HG02798 (cell line): ENCODE data around the gene GPATCH8.

ENCODE experiments used
- ATAC-seq: cut with Tn5 transposase; IDR thresholded peaks from one replicate; pipeline ENCODE4 v1.9.1; 2021; ENCODE audit warnings: mild to moderate bottlenecking; ENCODE audit not compliant: unreplicated experiment, poor library complexity

GPATCH8 gene

GRCh38 chr17:44465897-44466296 lies 37.3 kb downstream of the GPATCH8 start:
- no peak for ATAC-seq

GRCh38 chr17:44465276-44465675 lies 37.9 kb downstream of the GPATCH8 start:
- no peak for ATAC-seq

- ATAC-seq, result no peak
Measured at GRCh38 chr17:44464037-44464436, 39.2 kb downstream of the GPATCH8 start.

GRCh38 chr17:44451832-44452231 lies 51.4 kb downstream of the GPATCH8 start:
- ATAC-seq, result no peak

GRCh38 chr17:44451016-44451627 lies 52.1 kb downstream of the GPATCH8 start:
- ATAC-seq, result no peak

GRCh38 chr17:44448412-44448811 lies 54.8 kb downstream of the GPATCH8 start:
- no peak for ATAC-seq

GRCh38 chr17:44444735-44445105 lies 58.5 kb downstream of the GPATCH8 start:
- no peak for ATAC-seq

GRCh38 chr17:44442806-44443205 lies 60.4 kb downstream of the GPATCH8 start:
- no peak for ATAC-seq

- ATAC-seq, result no peak
Measured at GRCh38 chr17:44439168-44439567, 64.0 kb downstream of the GPATCH8 start.

GRCh38 chr17:44438636-44439035 lies 64.6 kb downstream of the GPATCH8 start:
- no peak for ATAC-seq

GRCh38 chr17:44436336-44436735 lies 66.9 kb downstream of the GPATCH8 start:
- no peak for ATAC-seq

- no peak for ATAC-seq
Measured at GRCh38 chr17:44432254-44433157, 70.7 kb downstream of the GPATCH8 start.

GRCh38 chr17:44424828-44425461 lies 78.3 kb downstream of the GPATCH8 start:
- no peak for ATAC-seq

- ATAC-seq, result no peak
Measured at GRCh38 chr17:44417553-44417952, 85.7 kb downstream of the GPATCH8 start.

GRCh38 chr17:44416558-44417289 lies 86.5 kb downstream of the GPATCH8 start:
- no peak for ATAC-seq

- ATAC-seq, result no peak
Measured at GRCh38 chr17:44414394-44415155, 88.6 kb downstream of the GPATCH8 start.

GRCh38 chr17:44409309-44410028 lies 93.7 kb downstream of the GPATCH8 start:
- no peak for ATAC-seq

- ATAC-seq, result no peak
Measured at GRCh38 chr17:44408786-44409185, 94.4 kb downstream of the GPATCH8 start.

- ATAC-seq, result no peak
Measured at GRCh38 chr17:44402564-44403172, 100.5 kb downstream of the GPATCH8 start.
